ENCODE measurements around the gene PRPF40A. TPM values are rescaled to one million over a fixed set of nuclear protein-coding genes. Genes with fewer than 3 reads are reported as not detected.
A peak's percentile ranks its signal among the peaks of the same experiment; 100 is the strongest.

PRPF40A gene
- total and polyA plus RNA-seq, 2 of the 13 experiments (the other 11 are each of a cell fraction or from before 2014, with no cell fraction given) = 146 to 207 TPM

GRCh38 chr2:152718076-152718908 is 1.0 kb upstream of the PRPF40A start, which contains the start of gene ARL6IP6 (continued):
- peak; percentile 87; the same call in 1 of the 2 replicates for TF ChIP-seq THYN1 (CRISPR knock-in tag; IDR thresholded peaks at IDR 0.05; ENCODE audit: borderline replicate concordance, low read depth)
- TF ChIP-seq NFYB (CRISPR knock-in tag; IDR thresholded peaks at IDR 0.05) = peak; percentile 88
- TF ChIP-seq PHF20 (CRISPR knock-in tag; IDR thresholded peaks at IDR 0.05) = peak; percentile 71
- TF ChIP-seq ZNF205 (CRISPR knock-in tag; IDR thresholded peaks at IDR 0.05) = no peak; the same call in 1 of the 2 replicates
- TF ChIP-seq ARNT (IDR thresholded peaks at IDR 0.05) = no peak
- TF ChIP-seq, protein P1, sequence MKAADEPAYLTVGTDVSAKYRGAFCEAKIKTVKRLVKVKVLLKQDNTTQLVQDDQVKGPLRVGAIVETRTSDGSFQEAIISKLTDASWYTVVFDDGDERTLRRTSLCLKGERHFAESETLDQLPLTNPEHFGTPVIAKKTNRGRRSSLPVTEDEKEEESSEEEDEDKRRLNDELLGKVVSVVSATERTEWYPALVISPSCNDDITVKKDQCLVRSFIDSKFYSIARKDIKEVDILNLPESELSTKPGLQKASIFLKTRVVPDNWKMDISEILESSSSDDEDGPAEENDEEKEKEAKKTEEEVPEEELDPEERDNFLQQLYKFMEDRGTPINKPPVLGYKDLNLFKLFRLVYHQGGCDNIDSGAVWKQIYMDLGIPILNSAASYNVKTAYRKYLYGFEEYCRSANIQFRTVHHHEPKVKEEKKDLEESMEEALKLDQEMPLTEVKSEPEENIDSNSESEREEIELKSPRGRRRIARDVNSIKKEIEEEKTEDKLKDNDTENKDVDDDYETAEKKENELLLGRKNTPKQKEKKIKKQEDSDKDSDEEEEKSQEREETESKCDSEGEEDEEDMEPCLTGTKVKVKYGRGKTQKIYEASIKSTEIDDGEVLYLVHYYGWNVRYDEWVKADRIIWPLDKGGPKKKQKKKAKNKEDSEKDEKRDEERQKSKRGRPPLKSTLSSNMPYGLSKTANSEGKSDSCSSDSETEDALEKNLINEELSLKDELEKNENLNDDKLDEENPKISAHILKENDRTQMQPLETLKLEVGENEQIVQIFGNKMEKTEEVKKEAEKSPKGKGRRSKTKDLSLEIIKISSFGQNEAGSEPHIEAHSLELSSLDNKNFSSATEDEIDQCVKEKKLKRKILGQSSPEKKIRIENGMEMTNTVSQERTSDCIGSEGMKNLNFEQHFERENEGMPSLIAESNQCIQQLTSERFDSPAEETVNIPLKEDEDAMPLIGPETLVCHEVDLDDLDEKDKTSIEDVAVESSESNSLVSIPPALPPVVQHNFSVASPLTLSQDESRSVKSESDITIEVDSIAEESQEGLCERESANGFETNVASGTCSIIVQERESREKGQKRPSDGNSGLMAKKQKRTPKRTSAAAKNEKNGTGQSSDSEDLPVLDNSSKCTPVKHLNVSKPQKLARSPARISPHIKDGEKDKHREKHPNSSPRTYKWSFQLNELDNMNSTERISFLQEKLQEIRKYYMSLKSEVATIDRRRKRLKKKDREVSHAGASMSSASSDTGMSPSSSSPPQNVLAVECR (CRISPR knock-in tag; IDR thresholded peaks at IDR 0.05; ENCODE audit: borderline replicate concordance) = peak; percentile 95
- TF ChIP-seq ZNF746 (CRISPR knock-in tag; IDR thresholded peaks at IDR 0.05) = no peak
- no peak; the same call in 1 of the 2 replicates for TF ChIP-seq TP53 (CRISPR knock-in tag; conservative IDR thresholded peaks at IDR 0.05)
- peak; percentile 97 for TF ChIP-seq ZNF709 (CRISPR knock-in tag; IDR thresholded peaks at IDR 0.05)
- TF ChIP-seq FOXA1 (IDR thresholded peaks at IDR 0.05) = no peak
- peak; percentile 1; the same call in 1 of the 2 replicates for TF ChIP-seq FOXA1 (CRISPR knock-in tag; IDR thresholded peaks at IDR 0.05)
- peak; percentile 82; the same call in 1 of the 2 replicates for TF ChIP-seq NCOA1 (CRISPR knock-in tag; IDR thresholded peaks at IDR 0.05)
- peak; percentile 83 for TF ChIP-seq HNRNPLL (IDR thresholded peaks at IDR 0.05; ENCODE audit: low read depth, low read length, poor library complexity, severe bottlenecking)
- TF ChIP-seq ZNF235 (CRISPR knock-in tag; IDR thresholded peaks at IDR 0.05; ENCODE audit: borderline replicate concordance) = peak; percentile 91
- TF ChIP-seq ISL2 (CRISPR knock-in tag; IDR thresholded peaks at IDR 0.05) = peak; percentile 59
- no peak for TF ChIP-seq ATRX (CRISPR knock-in tag; IDR thresholded peaks at IDR 0.05; ENCODE audit: borderline replicate concordance)
- no peak for TF ChIP-seq ZSCAN20 (CRISPR knock-in tag; IDR thresholded peaks at IDR 0.05; ENCODE audit: borderline replicate concordance)
- peak; percentile 79; the same call in 1 of the 2 replicates for TF ChIP-seq CREBL2 (CRISPR knock-in tag; IDR thresholded peaks at IDR 0.05; ENCODE audit: borderline replicate concordance)
- peak; percentile 89; the same call in 1 of the 2 replicates for TF ChIP-seq E2F2 (CRISPR knock-in tag; IDR thresholded peaks at IDR 0.05; ENCODE audit: borderline replicate concordance)
- TF ChIP-seq, protein P2, sequence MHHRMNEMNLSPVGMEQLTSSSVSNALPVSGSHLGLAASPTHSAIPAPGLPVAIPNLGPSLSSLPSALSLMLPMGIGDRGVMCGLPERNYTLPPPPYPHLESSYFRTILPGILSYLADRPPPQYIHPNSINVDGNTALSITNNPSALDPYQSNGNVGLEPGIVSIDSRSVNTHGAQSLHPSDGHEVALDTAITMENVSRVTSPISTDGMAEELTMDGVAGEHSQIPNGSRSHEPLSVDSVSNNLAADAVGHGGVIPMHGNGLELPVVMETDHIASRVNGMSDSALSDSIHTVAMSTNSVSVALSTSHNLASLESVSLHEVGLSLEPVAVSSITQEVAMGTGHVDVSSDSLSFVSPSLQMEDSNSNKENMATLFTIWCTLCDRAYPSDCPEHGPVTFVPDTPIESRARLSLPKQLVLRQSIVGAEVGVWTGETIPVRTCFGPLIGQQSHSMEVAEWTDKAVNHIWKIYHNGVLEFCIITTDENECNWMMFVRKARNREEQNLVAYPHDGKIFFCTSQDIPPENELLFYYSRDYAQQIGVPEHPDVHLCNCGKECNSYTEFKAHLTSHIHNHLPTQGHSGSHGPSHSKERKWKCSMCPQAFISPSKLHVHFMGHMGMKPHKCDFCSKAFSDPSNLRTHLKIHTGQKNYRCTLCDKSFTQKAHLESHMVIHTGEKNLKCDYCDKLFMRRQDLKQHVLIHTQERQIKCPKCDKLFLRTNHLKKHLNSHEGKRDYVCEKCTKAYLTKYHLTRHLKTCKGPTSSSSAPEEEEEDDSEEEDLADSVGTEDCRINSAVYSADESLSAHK (CRISPR knock-in tag; IDR thresholded peaks at IDR 0.05; ENCODE audit: borderline replicate concordance) = no peak

Data from HepG2 (cell line).